Hematopoietic multipotent progenitor cell (in vitro differentiated cells): ENCODE measurements around the gene MICALL2. TPM values are rescaled to one million over a fixed set of nuclear protein-coding genes. Genes with fewer than 3 reads are reported as not detected.

Source experiments
- DNase-seq, 3 donors: peaks; one replicate each; pipeline ENCODE4 v3.0.0-alpha.2; 2011 to 2015; ENCODE audit warnings: low read depth in 2 of 3, low spot score in 2 of 3
- total RNA-seq: library from RNA; depleted of rRNA; stranded (reverse); fragments of >200 nt; gene quantifications from one replicate; pipeline ENCODE4 v1.2.3, GENCODE V29; 2012

The MICALL2 gene
- total RNA-seq, 1 donor, result 8.1 TPM

GRCh38 chr7:1436608-1437007, 22.7 kb downstream of the MICALL2 start:
- no peak for DNase-seq

- DNase-seq, result no peak
Measured at GRCh38 chr7:1434891-1435670, 24.2 kb downstream of the MICALL2 start.

GRCh38 chr7:1434165-1434718, 25.0 kb downstream of the MICALL2 start:
- DNase-seq, result no peak

- DNase-seq, result no peak
Measured at GRCh38 chr7:1433128-1433920, 25.9 kb downstream of the MICALL2 start.

- DNase-seq, result peak; percentile 54 to 80 (median 70)
Measured at GRCh38 chr7:1432411-1433082, 26.7 kb downstream of the MICALL2 start.

- no peak for DNase-seq
Measured at GRCh38 chr7:1431634-1432380, 27.5 kb downstream of the MICALL2 start.

GRCh38 chr7:1431226-1431625, 28.0 kb downstream of the MICALL2 start:
- DNase-seq, result no peak

- no peak for DNase-seq
Measured at GRCh38 chr7:1430056-1430845, 29.0 kb downstream of the MICALL2 start.

GRCh38 chr7:1428941-1429501, 30.2 kb downstream of the MICALL2 start:
- DNase-seq, result no peak

- DNase-seq, result no peak
Measured at GRCh38 chr7:1427064-1427657, 32.1 kb downstream of the MICALL2 start.

- no peak for DNase-seq
Measured at GRCh38 chr7:1426474-1426873, 32.8 kb downstream of the MICALL2 start.

- no peak for DNase-seq
Measured at GRCh38 chr7:1425292-1426136, 33.8 kb downstream of the MICALL2 start.

GRCh38 chr7:1424041-1424440, 35.2 kb downstream of the MICALL2 start:
- no peak for DNase-seq

- no peak for DNase-seq
Measured at GRCh38 chr7:1423264-1423811, 35.9 kb downstream of the MICALL2 start.

- peak in 2 of 3 donors; percentile 55 to 67 for DNase-seq
Measured at GRCh38 chr7:1422512-1423263, 36.6 kb downstream of the MICALL2 start.

- DNase-seq, result no peak
Measured at GRCh38 chr7:1421946-1422345, 37.3 kb downstream of the MICALL2 start.
